ENCODE measurements around the gene MMD. TPM values are rescaled to one million over a fixed set of nuclear protein-coding genes. Genes with fewer than 3 reads are reported as not detected.
A peak's percentile ranks its signal among the peaks of the same experiment; 100 is the strongest.

Gene MMD
- total and polyA plus RNA-seq, 2 of the 13 experiments (the other 11 are each of a cell fraction or from before 2014, with no cell fraction given): 121 to 225 TPM

DNA sequence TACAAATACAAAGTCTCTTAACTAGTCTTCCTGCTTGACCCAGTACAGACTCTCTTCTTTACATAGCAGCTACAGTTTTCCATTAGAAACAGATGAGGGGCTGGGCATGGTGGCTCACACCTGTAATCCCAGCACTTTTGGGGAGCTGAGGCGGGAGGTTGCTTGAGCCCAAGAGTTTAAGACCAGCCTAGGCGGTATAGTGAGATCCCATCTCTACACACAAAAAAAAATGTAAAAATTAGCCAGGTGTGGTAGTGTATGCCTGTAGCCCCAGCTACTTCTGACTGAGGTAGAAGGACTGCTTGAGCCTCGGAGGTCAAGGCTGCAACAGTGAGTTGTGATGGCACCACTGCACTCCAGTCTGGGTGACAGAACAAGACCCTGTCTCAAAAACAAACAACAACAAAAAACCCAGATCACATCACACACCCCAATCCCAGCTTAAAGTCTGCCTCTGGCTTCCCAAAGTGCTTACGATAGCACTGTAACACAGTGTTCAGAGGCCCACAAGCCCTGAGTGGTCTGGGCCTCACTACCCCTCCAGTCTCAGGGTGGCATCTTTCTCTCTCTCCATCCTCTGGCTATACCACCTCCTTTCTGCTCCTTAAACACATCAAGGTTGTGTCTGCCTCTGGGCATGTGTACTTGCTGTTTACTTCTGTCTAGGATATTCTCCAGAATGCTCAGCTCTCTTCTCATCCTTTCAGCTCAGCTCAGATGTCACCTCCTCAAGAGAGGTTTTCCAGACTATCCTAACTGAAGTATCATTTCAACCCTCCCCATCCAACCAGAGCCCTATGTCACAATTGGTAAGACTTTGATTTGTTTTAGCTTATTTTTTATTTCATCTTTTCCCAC, 4.0 kb downstream of the MMD start (continued):
- no peak for TF ChIP-seq MAF1 (CRISPR knock-in tag; IDR thresholded peaks at IDR 0.05; ENCODE audit: borderline replicate concordance)
- TF ChIP-seq, protein P1, sequence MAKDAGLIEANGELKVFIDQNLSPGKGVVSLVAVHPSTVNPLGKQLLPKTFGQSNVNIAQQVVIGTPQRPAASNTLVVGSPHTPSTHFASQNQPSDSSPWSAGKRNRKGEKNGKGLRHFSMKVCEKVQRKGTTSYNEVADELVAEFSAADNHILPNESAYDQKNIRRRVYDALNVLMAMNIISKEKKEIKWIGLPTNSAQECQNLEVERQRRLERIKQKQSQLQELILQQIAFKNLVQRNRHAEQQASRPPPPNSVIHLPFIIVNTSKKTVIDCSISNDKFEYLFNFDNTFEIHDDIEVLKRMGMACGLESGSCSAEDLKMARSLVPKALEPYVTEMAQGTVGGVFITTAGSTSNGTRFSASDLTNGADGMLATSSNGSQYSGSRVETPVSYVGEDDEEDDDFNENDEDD (CRISPR knock-in tag; IDR thresholded peaks at IDR 0.05; ENCODE audit: borderline replicate concordance): 0 out of 2 replicates have a peak, but pooled peaks have one; percentile 10
- no peak for TF ChIP-seq PTBP1 (IDR thresholded peaks at IDR 0.05; ENCODE audit: low read depth, low read length, poor library complexity, severe bottlenecking)
- TF ChIP-seq ZNF792 (CRISPR knock-in tag; IDR thresholded peaks at IDR 0.05): no peak
- TF ChIP-seq, protein P2, sequence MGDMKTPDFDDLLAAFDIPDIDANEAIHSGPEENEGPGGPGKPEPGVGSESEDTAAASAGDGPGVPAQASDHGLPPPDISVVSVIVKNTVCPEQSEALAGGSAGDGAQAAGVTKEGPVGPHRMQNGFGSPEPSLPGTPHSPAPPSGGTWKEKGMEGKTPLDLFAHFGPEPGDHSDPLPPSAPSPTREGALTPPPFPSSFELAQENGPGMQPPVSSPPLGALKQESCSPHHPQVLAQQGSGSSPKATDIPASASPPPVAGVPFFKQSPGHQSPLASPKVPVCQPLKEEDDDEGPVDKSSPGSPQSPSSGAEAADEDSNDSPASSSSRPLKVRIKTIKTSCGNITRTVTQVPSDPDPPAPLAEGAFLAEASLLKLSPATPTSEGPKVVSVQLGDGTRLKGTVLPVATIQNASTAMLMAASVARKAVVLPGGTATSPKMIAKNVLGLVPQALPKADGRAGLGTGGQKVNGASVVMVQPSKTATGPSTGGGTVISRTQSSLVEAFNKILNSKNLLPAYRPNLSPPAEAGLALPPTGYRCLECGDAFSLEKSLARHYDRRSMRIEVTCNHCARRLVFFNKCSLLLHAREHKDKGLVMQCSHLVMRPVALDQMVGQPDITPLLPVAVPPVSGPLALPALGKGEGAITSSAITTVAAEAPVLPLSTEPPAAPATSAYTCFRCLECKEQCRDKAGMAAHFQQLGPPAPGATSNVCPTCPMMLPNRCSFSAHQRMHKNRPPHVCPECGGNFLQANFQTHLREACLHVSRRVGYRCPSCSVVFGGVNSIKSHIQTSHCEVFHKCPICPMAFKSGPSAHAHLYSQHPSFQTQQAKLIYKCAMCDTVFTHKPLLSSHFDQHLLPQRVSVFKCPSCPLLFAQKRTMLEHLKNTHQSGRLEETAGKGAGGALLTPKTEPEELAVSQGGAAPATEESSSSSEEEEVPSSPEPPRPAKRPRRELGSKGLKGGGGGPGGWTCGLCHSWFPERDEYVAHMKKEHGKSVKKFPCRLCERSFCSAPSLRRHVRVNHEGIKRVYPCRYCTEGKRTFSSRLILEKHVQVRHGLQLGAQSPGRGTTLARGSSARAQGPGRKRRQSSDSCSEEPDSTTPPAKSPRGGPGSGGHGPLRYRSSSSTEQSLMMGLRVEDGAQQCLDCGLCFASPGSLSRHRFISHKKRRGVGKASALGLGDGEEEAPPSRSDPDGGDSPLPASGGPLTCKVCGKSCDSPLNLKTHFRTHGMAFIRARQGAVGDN (CRISPR knock-in tag; IDR thresholded peaks at IDR 0.05): peak; percentile 22; the same call in 1 of the 2 replicates
- peak; percentile 44; the same call in 1 of the 2 replicates for TF ChIP-seq CBX5 (CRISPR knock-in tag; IDR thresholded peaks at IDR 0.05; ENCODE audit: borderline replicate concordance)
- peak; percentile 19; the same call in 1 of the 2 replicates for TF ChIP-seq MEF2D (CRISPR knock-in tag; IDR thresholded peaks at IDR 0.05)
- peak; percentile 13; the same call in 1 of the 2 replicates for TF ChIP-seq ISL2 (CRISPR knock-in tag; IDR thresholded peaks at IDR 0.05)
- TF ChIP-seq PAF1 (CRISPR knock-in tag; IDR thresholded peaks at IDR 0.05): peak; percentile 91
- no peak for TF ChIP-seq HOXA5 (CRISPR knock-in tag; IDR thresholded peaks at IDR 0.05)
- TF ChIP-seq, protein P3, sequence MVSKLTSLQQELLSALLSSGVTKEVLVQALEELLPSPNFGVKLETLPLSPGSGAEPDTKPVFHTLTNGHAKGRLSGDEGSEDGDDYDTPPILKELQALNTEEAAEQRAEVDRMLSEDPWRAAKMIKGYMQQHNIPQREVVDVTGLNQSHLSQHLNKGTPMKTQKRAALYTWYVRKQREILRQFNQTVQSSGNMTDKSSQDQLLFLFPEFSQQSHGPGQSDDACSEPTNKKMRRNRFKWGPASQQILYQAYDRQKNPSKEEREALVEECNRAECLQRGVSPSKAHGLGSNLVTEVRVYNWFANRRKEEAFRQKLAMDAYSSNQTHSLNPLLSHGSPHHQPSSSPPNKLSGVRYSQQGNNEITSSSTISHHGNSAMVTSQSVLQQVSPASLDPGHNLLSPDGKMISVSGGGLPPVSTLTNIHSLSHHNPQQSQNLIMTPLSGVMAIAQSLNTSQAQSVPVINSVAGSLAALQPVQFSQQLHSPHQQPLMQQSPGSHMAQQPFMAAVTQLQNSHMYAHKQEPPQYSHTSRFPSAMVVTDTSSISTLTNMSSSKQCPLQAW (CRISPR knock-in tag; IDR thresholded peaks at IDR 0.05): peak; percentile 61
- peak; percentile 75 for TF ChIP-seq POLR2G (IDR thresholded peaks at IDR 0.05; ENCODE audit: low read depth, low read length)
- 0 out of 2 replicates have a peak, but pooled peaks have one; percentile 12 for TF ChIP-seq ZNF326 (CRISPR knock-in tag; IDR thresholded peaks at IDR 0.05; ENCODE audit: borderline replicate concordance)
- 0 out of 2 replicates have a peak, but pooled peaks have one; percentile 22 for TF ChIP-seq ZC3H4 (CRISPR knock-in tag; IDR thresholded peaks at IDR 0.05; ENCODE audit: borderline replicate concordance)
- no peak for TF ChIP-seq ZNF768 (CRISPR knock-in tag; IDR thresholded peaks at IDR 0.05)
- 0 out of 2 replicates have a peak, but pooled peaks have one; percentile 18 for TF ChIP-seq KAT7 (CRISPR knock-in tag; IDR thresholded peaks at IDR 0.05; ENCODE audit: borderline replicate concordance)
- TF ChIP-seq, protein P4, sequence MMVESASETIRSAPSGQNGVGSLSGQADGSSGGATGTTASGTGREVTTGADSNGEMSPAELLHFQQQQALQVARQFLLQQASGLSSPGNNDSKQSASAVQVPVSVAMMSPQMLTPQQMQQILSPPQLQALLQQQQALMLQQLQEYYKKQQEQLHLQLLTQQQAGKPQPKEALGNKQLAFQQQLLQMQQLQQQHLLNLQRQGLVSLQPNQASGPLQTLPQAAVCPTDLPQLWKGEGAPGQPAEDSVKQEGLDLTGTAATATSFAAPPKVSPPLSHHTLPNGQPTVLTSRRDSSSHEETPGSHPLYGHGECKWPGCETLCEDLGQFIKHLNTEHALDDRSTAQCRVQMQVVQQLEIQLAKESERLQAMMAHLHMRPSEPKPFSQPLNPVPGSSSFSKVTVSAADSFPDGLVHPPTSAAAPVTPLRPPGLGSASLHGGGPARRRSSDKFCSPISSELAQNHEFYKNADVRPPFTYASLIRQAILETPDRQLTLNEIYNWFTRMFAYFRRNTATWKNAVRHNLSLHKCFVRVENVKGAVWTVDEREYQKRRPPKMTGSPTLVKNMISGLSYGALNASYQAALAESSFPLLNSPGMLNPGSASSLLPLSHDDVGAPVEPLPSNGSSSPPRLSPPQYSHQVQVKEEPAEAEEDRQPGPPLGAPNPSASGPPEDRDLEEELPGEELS (CRISPR knock-in tag; IDR thresholded peaks at IDR 0.05): peak; percentile 24; the same call in 1 of the 2 replicates
- no peak for TF ChIP-seq CHD2 (IDR thresholded peaks at IDR 0.05; ENCODE audit: low read depth, low read length)
- peak; percentile 24; the same call in 1 of the 2 replicates for TF ChIP-seq ZFX (CRISPR knock-in tag; IDR thresholded peaks at IDR 0.05; ENCODE audit: low read depth)
